ENCODE results near the gene KSR2. TPM values are rescaled to one million over a fixed set of nuclear protein-coding genes. Genes with fewer than 3 reads are reported as not detected.

Gene KSR2
- total RNA-seq, 2 donors from 2014 or later, result 1.1 to 2.0 TPM

DNA sequence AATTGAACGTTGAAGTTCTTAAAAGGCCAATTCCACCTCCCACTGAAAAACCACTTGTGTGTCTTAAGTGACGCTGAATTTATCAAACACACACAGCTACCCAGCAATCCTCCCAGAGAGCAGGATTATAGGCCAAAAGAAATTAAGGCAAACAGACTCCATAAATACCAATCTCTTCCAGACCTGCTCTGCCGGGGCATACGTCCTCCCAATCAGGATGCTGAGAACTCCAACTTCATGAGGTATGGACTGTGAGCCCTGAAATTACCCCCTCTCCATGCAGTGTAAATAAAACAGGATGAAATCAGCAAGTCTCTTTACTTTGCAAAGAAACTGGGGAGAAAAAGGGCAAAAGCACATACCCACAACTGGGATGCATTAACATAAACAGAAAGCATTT, 265.2 kb downstream of the KSR2 start:
- Histone ChIP-seq H3K9ac (ENCODE audit: extremely low read depth, low read length, poor library complexity, severe bottlenecking) (no peak overlapping the region), H3K27ac (ENCODE audit: low read depth, low read length) (no peak overlapping the region), H3K4me3 (ENCODE audit: low read length) (no peak overlapping the region), H3K27me3 (ENCODE audit: control insufficient read depth, insufficient read depth, low read length, poor library complexity, severe bottlenecking) (no peaks in the 10 kb centered on the region), H3K9me3 (ENCODE audit: control insufficient read depth, low read length) (no peaks in the 10 kb centered on the region), H3K36me3 (ENCODE audit: control insufficient read depth, insufficient read depth, low read length) (no peaks in the 10 kb centered on the region), H3K4me1 (ENCODE audit: control insufficient read depth, insufficient read depth, low read length) (no peaks in the 10 kb centered on the region)
- WGBS, 2 experiments (ENCODE audit: insufficient coverage in 1 of 2, insufficient read length in 1 of 2), result 87 to 88% methylated on average over 3 to 4 of the region's 4 CpGs
- no peak overlapping the region for H3K27ac Mint-ChIP-seq
- H3K36me3 Mint-ChIP-seq (ENCODE audit: low read depth), result no peaks in the 10 kb centered on the region
- H3K4me3 Mint-ChIP-seq, result no peak overlapping the region
- H3K9me3 Mint-ChIP-seq, result no peaks in the 10 kb centered on the region
- TF ChIP-seq, protein P1, sequence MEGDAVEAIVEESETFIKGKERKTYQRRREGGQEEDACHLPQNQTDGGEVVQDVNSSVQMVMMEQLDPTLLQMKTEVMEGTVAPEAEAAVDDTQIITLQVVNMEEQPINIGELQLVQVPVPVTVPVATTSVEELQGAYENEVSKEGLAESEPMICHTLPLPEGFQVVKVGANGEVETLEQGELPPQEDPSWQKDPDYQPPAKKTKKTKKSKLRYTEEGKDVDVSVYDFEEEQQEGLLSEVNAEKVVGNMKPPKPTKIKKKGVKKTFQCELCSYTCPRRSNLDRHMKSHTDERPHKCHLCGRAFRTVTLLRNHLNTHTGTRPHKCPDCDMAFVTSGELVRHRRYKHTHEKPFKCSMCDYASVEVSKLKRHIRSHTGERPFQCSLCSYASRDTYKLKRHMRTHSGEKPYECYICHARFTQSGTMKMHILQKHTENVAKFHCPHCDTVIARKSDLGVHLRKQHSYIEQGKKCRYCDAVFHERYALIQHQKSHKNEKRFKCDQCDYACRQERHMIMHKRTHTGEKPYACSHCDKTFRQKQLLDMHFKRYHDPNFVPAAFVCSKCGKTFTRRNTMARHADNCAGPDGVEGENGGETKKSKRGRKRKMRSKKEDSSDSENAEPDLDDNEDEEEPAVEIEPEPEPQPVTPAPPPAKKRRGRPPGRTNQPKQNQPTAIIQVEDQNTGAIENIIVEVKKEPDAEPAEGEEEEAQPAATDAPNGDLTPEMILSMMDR (conservative IDR thresholded peaks at IDR 0.05), result no peak
- H3K4me1 Mint-ChIP-seq, result peaks cover 5% of the 10 kb centered on the region
- DNase-seq, result no peak
- H3K27me3 Mint-ChIP-seq (ENCODE audit: insufficient read depth), result no peaks in the 10 kb centered on the region

DNA sequence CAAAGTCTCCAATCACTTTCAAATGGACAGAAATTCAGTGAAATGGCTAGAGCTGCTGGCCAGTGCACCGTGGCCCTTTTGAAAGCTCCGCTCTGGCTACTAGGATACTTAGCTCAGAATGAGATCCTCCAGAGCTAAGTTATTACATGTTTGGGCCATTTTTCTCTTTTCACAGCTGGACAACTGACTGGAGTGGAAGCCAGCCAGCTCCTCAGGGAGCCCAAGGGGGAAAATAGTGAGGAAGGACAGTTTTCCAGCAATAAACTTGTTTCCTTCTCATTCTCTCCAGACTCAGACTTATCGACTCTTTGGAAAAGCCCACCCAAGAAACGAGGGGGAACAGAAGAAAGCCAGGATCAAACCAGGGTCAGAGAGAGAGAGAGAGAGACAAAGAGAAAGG, 266.0 kb downstream of the KSR2 start:
- Mint-ChIP-seq H3K9me3 (no peaks in the 10 kb centered on the region), H3K27ac (peak overlapping the region; percentile 45), H3K4me3 (no peak overlapping the region), H3K36me3 (ENCODE audit: low read depth) (no peaks in the 10 kb centered on the region), H3K4me1 (peaks cover 5% of the 10 kb centered on the region), H3K27me3 (ENCODE audit: insufficient read depth) (no peaks in the 10 kb centered on the region)
- no peaks in the 10 kb centered on the region for H3K4me1 ChIP-seq (ENCODE audit: control insufficient read depth, insufficient read depth, low read length)
- WGBS, 2 experiments (ENCODE audit: insufficient coverage in 1 of 2, insufficient read length in 1 of 2), result 89 to 100% methylated on average over 3 to 4 of the region's 4 CpGs
- H3K4me3 ChIP-seq (ENCODE audit: low read length), result no peak overlapping the region
- no peak overlapping the region for H3K9ac ChIP-seq (ENCODE audit: extremely low read depth, low read length, poor library complexity, severe bottlenecking)
- TF ChIP-seq, protein P1 (conservative IDR thresholded peaks at IDR 0.05), result no peak
- no peaks in the 10 kb centered on the region for H3K36me3 ChIP-seq (ENCODE audit: control insufficient read depth, insufficient read depth, low read length)
- no peaks in the 10 kb centered on the region for H3K9me3 ChIP-seq (ENCODE audit: control insufficient read depth, low read length)
- no peak overlapping the region for H3K27ac ChIP-seq (ENCODE audit: low read depth, low read length)
- H3K27me3 ChIP-seq (ENCODE audit: control insufficient read depth, insufficient read depth, low read length, poor library complexity, severe bottlenecking), result no peaks in the 10 kb centered on the region
- no peak for DNase-seq

DNA sequence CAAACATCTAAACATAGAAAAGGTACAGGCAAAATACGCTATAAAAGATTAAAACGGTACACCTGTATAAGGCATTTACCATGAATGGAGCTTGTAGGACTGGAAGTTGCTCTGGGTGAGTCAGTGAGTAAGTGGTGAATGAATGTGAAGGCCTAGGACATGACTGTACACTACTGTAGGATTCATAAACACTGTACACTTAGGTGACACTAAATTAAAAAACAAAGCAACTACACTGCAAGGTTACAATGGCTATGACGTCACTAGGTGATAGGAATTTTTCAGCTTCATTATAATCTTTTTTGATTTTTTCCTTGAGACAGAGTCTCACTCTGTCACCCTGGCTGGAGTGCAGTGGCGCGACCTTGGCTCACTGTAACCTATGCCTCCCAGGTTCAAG, 269.2 kb downstream of the KSR2 start:
- Mint-ChIP-seq H3K27me3 (ENCODE audit: insufficient read depth) (no peaks in the 10 kb centered on the region), H3K4me3 (no peak overlapping the region)

More for the DNA sequence above, 269.2 kb downstream of the KSR2 start:
- no peak overlapping the region for H3K4me3 ChIP-seq (ENCODE audit: low read length)
- no peak overlapping the region for H3K9ac ChIP-seq (ENCODE audit: extremely low read depth, low read length, poor library complexity, severe bottlenecking)
- Mint-ChIP-seq H3K27ac (no peak overlapping the region), H3K4me1 (peaks cover 5% of the 10 kb centered on the region), H3K9me3 (peaks cover under 1% of the 10 kb centered on the region), H3K36me3 (ENCODE audit: low read depth) (no peaks in the 10 kb centered on the region)
- no peak overlapping the region for H3K27ac ChIP-seq (ENCODE audit: low read depth, low read length)
- no peaks in the 10 kb centered on the region for H3K27me3 ChIP-seq (ENCODE audit: control insufficient read depth, insufficient read depth, low read length, poor library complexity, severe bottlenecking)
- H3K4me1 ChIP-seq (ENCODE audit: control insufficient read depth, insufficient read depth, low read length), result no peaks in the 10 kb centered on the region
- no peaks in the 10 kb centered on the region for H3K9me3 ChIP-seq (ENCODE audit: control insufficient read depth, low read length)
- no peaks in the 10 kb centered on the region for H3K36me3 ChIP-seq (ENCODE audit: control insufficient read depth, insufficient read depth, low read length)
- TF ChIP-seq, protein P1 (conservative IDR thresholded peaks at IDR 0.05), result no peak
- no peak for DNase-seq
- 94 to 98% methylated on average over 4 to 5 of the region's 5 CpGs for WGBS, 2 experiments (ENCODE audit: insufficient coverage in 1 of 2, insufficient read length in 1 of 2)

All from endodermal cell (in vitro differentiated cells).